Measurements from ENCODE around the gene TLE5.

DNA sequence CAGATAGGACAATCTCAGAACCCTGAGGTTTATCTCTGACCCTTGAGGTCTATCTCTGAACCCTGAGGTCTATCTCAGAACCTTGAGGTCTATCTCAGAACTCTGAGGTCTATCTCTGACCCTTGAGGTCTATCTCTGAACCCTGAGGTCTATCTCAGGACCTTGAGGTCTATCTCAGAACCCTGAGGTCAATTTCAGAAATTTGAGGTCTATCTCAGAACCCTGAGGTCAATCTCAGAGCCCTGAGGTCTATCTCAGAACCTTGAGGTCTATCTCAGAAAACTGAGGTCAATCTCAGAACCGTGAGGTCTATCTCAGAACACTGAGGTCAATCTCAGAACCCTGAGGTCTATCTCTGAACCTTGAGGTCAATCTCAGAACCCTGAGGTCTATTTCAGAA, 35.5 kb downstream of the TLE5 start:
- TF ChIP-seq RNF2 (IDR thresholded peaks at IDR 0.05; ENCODE audit: borderline replicate concordance, low read depth) (no peak), CHD4 (IDR thresholded peaks at IDR 0.05; ENCODE audit: borderline replicate concordance) (no peak), MAFK (IDR thresholded peaks at IDR 0.05; ENCODE audit: partially characterized antibody) (no peak), POLR2A (IDR thresholded peaks at IDR 0.05; ENCODE audit: low read length) (no peak)
- TF ChIP-seq, protein P1, sequence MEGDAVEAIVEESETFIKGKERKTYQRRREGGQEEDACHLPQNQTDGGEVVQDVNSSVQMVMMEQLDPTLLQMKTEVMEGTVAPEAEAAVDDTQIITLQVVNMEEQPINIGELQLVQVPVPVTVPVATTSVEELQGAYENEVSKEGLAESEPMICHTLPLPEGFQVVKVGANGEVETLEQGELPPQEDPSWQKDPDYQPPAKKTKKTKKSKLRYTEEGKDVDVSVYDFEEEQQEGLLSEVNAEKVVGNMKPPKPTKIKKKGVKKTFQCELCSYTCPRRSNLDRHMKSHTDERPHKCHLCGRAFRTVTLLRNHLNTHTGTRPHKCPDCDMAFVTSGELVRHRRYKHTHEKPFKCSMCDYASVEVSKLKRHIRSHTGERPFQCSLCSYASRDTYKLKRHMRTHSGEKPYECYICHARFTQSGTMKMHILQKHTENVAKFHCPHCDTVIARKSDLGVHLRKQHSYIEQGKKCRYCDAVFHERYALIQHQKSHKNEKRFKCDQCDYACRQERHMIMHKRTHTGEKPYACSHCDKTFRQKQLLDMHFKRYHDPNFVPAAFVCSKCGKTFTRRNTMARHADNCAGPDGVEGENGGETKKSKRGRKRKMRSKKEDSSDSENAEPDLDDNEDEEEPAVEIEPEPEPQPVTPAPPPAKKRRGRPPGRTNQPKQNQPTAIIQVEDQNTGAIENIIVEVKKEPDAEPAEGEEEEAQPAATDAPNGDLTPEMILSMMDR (IDR thresholded peaks at IDR 0.05) = no peak
- TF ChIP-seq, protein P2, sequence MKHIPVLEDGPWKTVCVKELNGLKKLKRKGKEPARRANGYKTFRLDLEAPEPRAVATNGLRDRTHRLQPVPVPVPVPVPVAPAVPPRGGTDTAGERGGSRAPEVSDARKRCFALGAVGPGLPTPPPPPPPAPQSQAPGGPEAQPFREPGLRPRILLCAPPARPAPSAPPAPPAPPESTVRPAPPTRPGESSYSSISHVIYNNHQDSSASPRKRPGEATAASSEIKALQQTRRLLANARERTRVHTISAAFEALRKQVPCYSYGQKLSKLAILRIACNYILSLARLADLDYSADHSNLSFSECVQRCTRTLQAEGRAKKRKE (CRISPR knock-in tag; IDR thresholded peaks at IDR 0.05; ENCODE audit: low read depth) = no peak
- TF ChIP-seq, protein P3, sequence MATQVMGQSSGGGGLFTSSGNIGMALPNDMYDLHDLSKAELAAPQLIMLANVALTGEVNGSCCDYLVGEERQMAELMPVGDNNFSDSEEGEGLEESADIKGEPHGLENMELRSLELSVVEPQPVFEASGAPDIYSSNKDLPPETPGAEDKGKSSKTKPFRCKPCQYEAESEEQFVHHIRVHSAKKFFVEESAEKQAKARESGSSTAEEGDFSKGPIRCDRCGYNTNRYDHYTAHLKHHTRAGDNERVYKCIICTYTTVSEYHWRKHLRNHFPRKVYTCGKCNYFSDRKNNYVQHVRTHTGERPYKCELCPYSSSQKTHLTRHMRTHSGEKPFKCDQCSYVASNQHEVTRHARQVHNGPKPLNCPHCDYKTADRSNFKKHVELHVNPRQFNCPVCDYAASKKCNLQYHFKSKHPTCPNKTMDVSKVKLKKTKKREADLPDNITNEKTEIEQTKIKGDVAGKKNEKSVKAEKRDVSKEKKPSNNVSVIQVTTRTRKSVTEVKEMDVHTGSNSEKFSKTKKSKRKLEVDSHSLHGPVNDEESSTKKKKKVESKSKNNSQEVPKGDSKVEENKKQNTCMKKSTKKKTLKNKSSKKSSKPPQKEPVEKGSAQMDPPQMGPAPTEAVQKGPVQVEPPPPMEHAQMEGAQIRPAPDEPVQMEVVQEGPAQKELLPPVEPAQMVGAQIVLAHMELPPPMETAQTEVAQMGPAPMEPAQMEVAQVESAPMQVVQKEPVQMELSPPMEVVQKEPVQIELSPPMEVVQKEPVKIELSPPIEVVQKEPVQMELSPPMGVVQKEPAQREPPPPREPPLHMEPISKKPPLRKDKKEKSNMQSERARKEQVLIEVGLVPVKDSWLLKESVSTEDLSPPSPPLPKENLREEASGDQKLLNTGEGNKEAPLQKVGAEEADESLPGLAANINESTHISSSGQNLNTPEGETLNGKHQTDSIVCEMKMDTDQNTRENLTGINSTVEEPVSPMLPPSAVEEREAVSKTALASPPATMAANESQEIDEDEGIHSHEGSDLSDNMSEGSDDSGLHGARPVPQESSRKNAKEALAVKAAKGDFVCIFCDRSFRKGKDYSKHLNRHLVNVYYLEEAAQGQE (IDR thresholded peaks at IDR 0.05) = no peak
